HEK293 (cell line): ENCODE results near the gene NOX3.

Source experiments
- CTCF ChIA-PET: fragments of 350-600 bp; formaldehyde crosslinking; extraction: SDS; loops from one replicate; lab custom pipeline; 2021; ENCODE audit warnings: antibody characterized with exemption; lab: Yijun Ruan, JAX
- POLR2A ChIA-PET: fragments of 300-600 bp; formaldehyde crosslinking; extraction: SDS; loops from one replicate; lab custom pipeline; 2020; ENCODE audit warnings: antibody characterized with exemption, inconsistent platforms; lab: Yijun Ruan, JAX
- H3K27ac ChIP-seq: fragments of 200-500 bp; sonication (Bioruptor generic); 2 replicates; pipeline ENCODE4 v1.5.1; 2014; ENCODE audit warnings: low read depth, low read length, control low read depth, inconsistent platforms; ENCODE audit errors: extremely low read depth
- H3K36me3 ChIP-seq, 2 experiments: fragments of 200-500 bp in 1 of 2; sonication (Bioruptor generic) in 1 of 2; 1 replicate in 1 of 2; 2 replicates in 1 of 2; pipeline ENCODE4 v1.5.1; 2014 to 2017; ENCODE audit warnings: inconsistent platforms in 2 of 2, low read length in 2 of 2; ENCODE audit not compliant: control insufficient read depth in 2 of 2, insufficient read depth in 1 of 2
- H3K4me1 ChIP-seq: fragments of 200-500 bp; sonication (Bioruptor generic); 2 replicates; pipeline ENCODE4 v1.5.1; 2014; ENCODE audit warnings: mild to moderate bottlenecking, low read length, inconsistent platforms; ENCODE audit not compliant: control insufficient read depth, insufficient read depth
- H3K4me3 ChIP-seq: 2 replicates; pipeline ENCODE4 v1.5.1; 2011; ENCODE audit warnings: low read depth, mild to moderate bottlenecking, control low read depth, low read length, moderate library complexity
- H3K9me3 ChIP-seq: fragments of 200-500 bp; sonication (Bioruptor generic); 2 replicates; pipeline ENCODE4 v1.5.1; 2014; ENCODE audit warnings: low read depth, low read length, inconsistent platforms; ENCODE audit not compliant: control insufficient read depth, insufficient read depth
- MZF1 ChIP-seq: fragments of 450-650 bp; formaldehyde crosslinking; IDR thresholded peaks from 2 replicates; pipeline ENCODE4 v1.5.1; 2017; ENCODE audit warnings: missing biosample characterization, missing genetic modification characterization, borderline replicate concordance
- OSR2 ChIP-seq: fragments of 450-650 bp; formaldehyde crosslinking; IDR thresholded peaks from 2 replicates; pipeline ENCODE4 v1.5.1; 2016; ENCODE audit warnings: missing biosample characterization, missing genetic modification characterization
- SCRT2 ChIP-seq: fragments of 450-650 bp; formaldehyde crosslinking; IDR thresholded peaks from 2 replicates; pipeline ENCODE4 v1.5.1; 2016; ENCODE audit warnings: missing biosample characterization, missing genetic modification characterization
- WT1 ChIP-seq: fragments of 450-650 bp; formaldehyde crosslinking; IDR thresholded peaks from 2 replicates; pipeline ENCODE4 v1.5.1; 2016; ENCODE audit warnings: missing biosample characterization, missing genetic modification characterization
- ZBTB48 ChIP-seq: fragments of 450-650 bp; formaldehyde crosslinking; IDR thresholded peaks from 2 replicates; pipeline ENCODE4 v1.5.1; 2016; ENCODE audit warnings: missing biosample characterization, missing genetic modification characterization
- ZFHX2 ChIP-seq: fragments of 450-650 bp; formaldehyde crosslinking; conservative IDR thresholded peaks from 2 replicates; pipeline ENCODE4 v1.5.1; 2016; ENCODE audit warnings: missing biosample characterization, missing genetic modification characterization
- ZIC2 ChIP-seq: fragments of 450-650 bp; formaldehyde crosslinking; IDR thresholded peaks from 2 replicates; pipeline ENCODE4 v1.5.1; 2016; ENCODE audit warnings: missing biosample characterization, missing genetic modification characterization
- ZNF114 ChIP-seq: fragments of 450-650 bp; formaldehyde crosslinking; IDR thresholded peaks from 2 replicates; pipeline ENCODE4 v1.5.0; 2017; ENCODE audit warnings: missing biosample characterization, missing genetic modification characterization
- ZNF138 ChIP-seq: fragments of 450-650 bp; formaldehyde crosslinking; IDR thresholded peaks from 2 replicates; pipeline ENCODE4 v1.5.1; 2016; ENCODE audit warnings: missing biosample characterization, missing genetic modification characterization, borderline replicate concordance
- ZNF140 ChIP-seq: fragments of 450-650 bp; formaldehyde crosslinking; IDR thresholded peaks from 2 replicates; pipeline ENCODE4 v1.5.1; 2016; ENCODE audit warnings: missing biosample characterization, missing genetic modification characterization
- ZNF148 ChIP-seq: fragments of 450-650 bp; formaldehyde crosslinking; IDR thresholded peaks from 2 replicates; pipeline ENCODE4 v1.5.0; 2017; ENCODE audit warnings: missing biosample characterization, missing genetic modification characterization, borderline replicate concordance
- ZNF155 ChIP-seq: fragments of 450-650 bp; formaldehyde crosslinking; IDR thresholded peaks from 2 replicates; pipeline ENCODE4 v1.5.1; 2016; ENCODE audit warnings: missing biosample characterization, missing genetic modification characterization
- ZNF174 ChIP-seq: fragments of 450-650 bp; formaldehyde crosslinking; IDR thresholded peaks from 2 replicates; pipeline ENCODE4 v1.5.0; 2017; ENCODE audit warnings: missing biosample characterization, mild to moderate bottlenecking, missing genetic modification characterization
- ZNF175 ChIP-seq: fragments of 450-650 bp; formaldehyde crosslinking; IDR thresholded peaks from 2 replicates; pipeline ENCODE4 v1.5.1; 2016; ENCODE audit warnings: missing biosample characterization, missing genetic modification characterization
- ZNF19 ChIP-seq: fragments of 450-650 bp; formaldehyde crosslinking; IDR thresholded peaks from 2 replicates; pipeline ENCODE4; 2016; ENCODE audit warnings: missing biosample characterization, missing genetic modification characterization, low read depth
- ZNF274 ChIP-seq, 2 experiments: fragments of 200-500 bp in 1 of 2; fragments of 450-650 bp in 1 of 2; sonication (Bioruptor generic) in 1 of 2; formaldehyde crosslinking in 1 of 2; IDR thresholded peaks; 2 replicates each; pipeline versions ENCODE4 v1.5.1 to v1.6.1; 2014 to 2016; ENCODE audit warnings: borderline replicate concordance in 1 of 2, inconsistent platforms in 1 of 2, low read length in 1 of 2, missing biosample characterization in 1 of 2, missing genetic modification characterization in 1 of 2
- ZNF354C ChIP-seq: fragments of 450-650 bp; formaldehyde crosslinking; IDR thresholded peaks from 2 replicates; pipeline ENCODE4 v1.5.1; 2016; ENCODE audit warnings: missing biosample characterization, missing genetic modification characterization, low read depth, borderline replicate concordance
- ZNF404 ChIP-seq: fragments of 450-650 bp; formaldehyde crosslinking; IDR thresholded peaks from 2 replicates; pipeline ENCODE4 v1.5.1; 2017; ENCODE audit warnings: missing biosample characterization, missing genetic modification characterization
- ZNF488 ChIP-seq: fragments of 450-650 bp; formaldehyde crosslinking; IDR thresholded peaks from 2 replicates; pipeline ENCODE4 v1.5.1; 2016; ENCODE audit warnings: missing biosample characterization, missing genetic modification characterization
- ZNF555 ChIP-seq: fragments of 450-650 bp; formaldehyde crosslinking; conservative IDR thresholded peaks from 2 replicates; pipeline ENCODE4 v1.5.1; 2017; ENCODE audit warnings: missing biosample characterization, mild to moderate bottlenecking, missing genetic modification characterization, inconsistent platforms
- ZNF610 ChIP-seq: fragments of 450-650 bp; formaldehyde crosslinking; IDR thresholded peaks from 2 replicates; pipeline ENCODE4 v1.5.1; 2016; ENCODE audit warnings: missing biosample characterization, missing genetic modification characterization, borderline replicate concordance
- ZNF626 ChIP-seq: fragments of 450-650 bp; sonication (Bioruptor Pico); formaldehyde crosslinking; IDR thresholded peaks from 2 replicates; pipeline ENCODE4 v1.5.1; 2018; ENCODE audit warnings: missing biosample characterization, missing genetic modification characterization, inconsistent platforms
- ZNF768 ChIP-seq: fragments of 450-650 bp; formaldehyde crosslinking; IDR thresholded peaks from 2 replicates; pipeline ENCODE4 v1.5.1; 2018; ENCODE audit warnings: missing biosample characterization, mild to moderate bottlenecking, missing genetic modification characterization
- ZNF776 ChIP-seq: fragments of 450-650 bp; formaldehyde crosslinking; IDR thresholded peaks from 2 replicates; pipeline ENCODE4 v1.5.0; 2017; ENCODE audit warnings: missing biosample characterization, missing genetic modification characterization, borderline replicate concordance
- ZSCAN5A ChIP-seq: fragments of 450-650 bp; formaldehyde crosslinking; IDR thresholded peaks from 2 replicates; pipeline ENCODE4 v1.5.1; 2016; ENCODE audit warnings: missing biosample characterization, missing genetic modification characterization
- ZXDB ChIP-seq: fragments of 450-650 bp; formaldehyde crosslinking; IDR thresholded peaks from 2 replicates; pipeline ENCODE4 v1.5.1; 2016; ENCODE audit warnings: missing biosample characterization, missing genetic modification characterization
- TF ChIP-seq, protein P1 (sequence below): fragments of 450-650 bp; formaldehyde crosslinking; IDR thresholded peaks from 2 replicates; pipeline ENCODE4; 2016; ENCODE audit warnings: missing biosample characterization, missing genetic modification characterization
- TF ChIP-seq, protein P2 (sequence below): fragments of 450-650 bp; formaldehyde crosslinking; IDR thresholded peaks from 2 replicates; pipeline ENCODE4 v1.5.1; 2016; ENCODE audit warnings: missing biosample characterization, missing genetic modification characterization

NOX3 gene

GRCh38 chr6:155442562-155442961 lies 13.1 kb downstream of the NOX3 start:
- ChIA-PET POLR2A (no interaction called here), CTCF (interaction anchor here (0.6 to 0.7 kb wide), 2 partner anchors 271 to 1089 kb away, joined by 3 read pairs; no protein-coding TSS in a partner anchor)
- H3K4me3 ChIP-seq: no peak overlapping the region
- no peaks in the 10 kb centered on the region for H3K36me3 ChIP-seq
- no peaks in the 10 kb centered on the region for H3K9me3 ChIP-seq
- TF ChIP-seq ZNF114 (no peak), MZF1 (tag by site-specific recombination) (no peak), ZNF174 (tag by site-specific recombination) (no peak), ZNF138 (tag by site-specific recombination) (no peak), SCRT2 (tag by site-specific recombination) (no peak), ZNF610 (tag by site-specific recombination) (no peak), ZNF404 (no peak), ZNF274 (IDR thresholded peaks at IDR 0.05; ENCODE audit: low read length) (no peak), ZNF274 (tag by site-specific recombination; IDR thresholded peaks at IDR 0.05; ENCODE audit: borderline replicate concordance) (no peak), ZNF488 (tag by site-specific recombination) (no peak), ZNF19 (no peak), ZNF354C (tag by site-specific recombination) (no peak), WT1 (tag by site-specific recombination) (no peak), ZSCAN5A (tag by site-specific recombination) (no peak)
- TF ChIP-seq, protein P1, sequence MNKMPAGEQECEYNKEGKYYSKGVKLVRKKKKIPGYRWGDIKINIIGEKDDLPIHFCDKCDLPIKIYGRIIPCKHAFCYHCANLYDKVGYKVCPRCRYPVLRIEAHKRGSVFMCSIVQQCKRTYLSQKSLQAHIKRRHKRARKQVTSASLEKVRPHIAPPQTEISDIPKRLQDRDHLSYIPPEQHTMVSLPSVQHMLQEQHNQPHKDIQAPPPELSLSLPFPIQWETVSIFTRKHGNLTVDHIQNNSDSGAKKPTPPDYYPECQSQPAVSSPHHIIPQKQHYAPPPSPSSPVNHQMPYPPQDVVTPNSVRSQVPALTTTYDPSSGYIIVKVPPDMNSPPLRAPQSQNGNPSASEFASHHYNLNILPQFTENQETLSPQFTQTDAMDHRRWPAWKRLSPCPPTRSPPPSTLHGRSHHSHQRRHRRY (tag by site-specific recombination): no peak
- H3K27ac ChIP-seq: no peak overlapping the region
- H3K4me1 ChIP-seq: no peaks in the 10 kb centered on the region

- no peak overlapping the region for H3K4me3 ChIP-seq
- no peak overlapping the region for H3K27ac ChIP-seq
- ChIA-PET POLR2A (no interaction called here), CTCF (interaction anchor here (0.6 kb wide), 1 partner anchor 10 kb away, joined by 3 read pairs; no protein-coding TSS in a partner anchor)
- TF ChIP-seq ZNF175 (tag by site-specific recombination) (no peak), ZNF776 (no peak), ZNF626 (tag by site-specific recombination) (no peak), ZFHX2 (tag by site-specific recombination) (no peak), ZXDB (tag by site-specific recombination) (no peak), ZIC2 (tag by site-specific recombination) (no peak), ZNF140 (tag by site-specific recombination) (no peak), ZBTB48 (no peak), ZNF155 (no peak), OSR2 (no peak), ZNF555 (tag by site-specific recombination) (no peak), ZNF148 (tag by site-specific recombination) (no peak), ZNF768 (tag by site-specific recombination) (no peak)
- TF ChIP-seq, protein P2, sequence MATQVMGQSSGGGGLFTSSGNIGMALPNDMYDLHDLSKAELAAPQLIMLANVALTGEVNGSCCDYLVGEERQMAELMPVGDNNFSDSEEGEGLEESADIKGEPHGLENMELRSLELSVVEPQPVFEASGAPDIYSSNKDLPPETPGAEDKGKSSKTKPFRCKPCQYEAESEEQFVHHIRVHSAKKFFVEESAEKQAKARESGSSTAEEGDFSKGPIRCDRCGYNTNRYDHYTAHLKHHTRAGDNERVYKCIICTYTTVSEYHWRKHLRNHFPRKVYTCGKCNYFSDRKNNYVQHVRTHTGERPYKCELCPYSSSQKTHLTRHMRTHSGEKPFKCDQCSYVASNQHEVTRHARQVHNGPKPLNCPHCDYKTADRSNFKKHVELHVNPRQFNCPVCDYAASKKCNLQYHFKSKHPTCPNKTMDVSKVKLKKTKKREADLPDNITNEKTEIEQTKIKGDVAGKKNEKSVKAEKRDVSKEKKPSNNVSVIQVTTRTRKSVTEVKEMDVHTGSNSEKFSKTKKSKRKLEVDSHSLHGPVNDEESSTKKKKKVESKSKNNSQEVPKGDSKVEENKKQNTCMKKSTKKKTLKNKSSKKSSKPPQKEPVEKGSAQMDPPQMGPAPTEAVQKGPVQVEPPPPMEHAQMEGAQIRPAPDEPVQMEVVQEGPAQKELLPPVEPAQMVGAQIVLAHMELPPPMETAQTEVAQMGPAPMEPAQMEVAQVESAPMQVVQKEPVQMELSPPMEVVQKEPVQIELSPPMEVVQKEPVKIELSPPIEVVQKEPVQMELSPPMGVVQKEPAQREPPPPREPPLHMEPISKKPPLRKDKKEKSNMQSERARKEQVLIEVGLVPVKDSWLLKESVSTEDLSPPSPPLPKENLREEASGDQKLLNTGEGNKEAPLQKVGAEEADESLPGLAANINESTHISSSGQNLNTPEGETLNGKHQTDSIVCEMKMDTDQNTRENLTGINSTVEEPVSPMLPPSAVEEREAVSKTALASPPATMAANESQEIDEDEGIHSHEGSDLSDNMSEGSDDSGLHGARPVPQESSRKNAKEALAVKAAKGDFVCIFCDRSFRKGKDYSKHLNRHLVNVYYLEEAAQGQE (tag by site-specific recombination): no peak
- no peaks in the 10 kb centered on the region for H3K36me3 ChIP-seq
- H3K9me3 ChIP-seq: no peaks in the 10 kb centered on the region
- H3K4me1 ChIP-seq: no peaks in the 10 kb centered on the region
These were observed 14.6 kb downstream of the NOX3 start for GRCh38 chr6:155441112-155441465.
